Measurements from ENCODE around the gene ADCY2.

ADCY2 gene

DNA sequence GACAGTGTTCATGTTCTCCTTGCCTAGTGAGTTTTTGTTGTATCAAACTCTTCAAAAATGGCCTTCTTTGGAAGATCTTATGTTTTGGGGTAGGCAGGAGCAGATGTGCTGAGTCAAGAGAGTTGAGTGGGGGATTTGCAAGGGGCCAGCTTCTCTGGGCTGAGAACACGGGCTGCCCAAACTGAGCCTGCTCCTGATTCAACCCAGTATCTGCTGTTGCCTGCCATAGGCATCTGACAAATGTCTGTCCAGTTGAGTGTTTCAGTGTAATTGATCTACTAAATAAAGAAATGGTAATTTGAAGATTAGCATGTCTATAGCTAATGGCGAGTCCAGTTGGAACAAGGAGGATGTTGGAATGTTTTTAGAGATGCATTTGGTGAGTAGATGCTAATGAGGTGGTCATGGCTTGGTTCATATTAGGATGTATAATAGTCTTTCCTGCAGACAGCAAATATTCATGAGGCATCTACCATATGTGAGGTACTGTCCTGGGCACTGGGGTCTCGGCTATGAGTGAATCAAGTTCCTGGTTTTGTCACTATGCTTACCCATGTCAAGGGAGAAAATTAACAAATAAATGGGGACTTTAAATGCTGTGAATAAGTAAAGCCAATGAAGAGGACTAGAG lies 119.5 kb downstream of the ADCY2 start:
- DNase-seq (ENCODE audit: low read depth) = no peak

DNA sequence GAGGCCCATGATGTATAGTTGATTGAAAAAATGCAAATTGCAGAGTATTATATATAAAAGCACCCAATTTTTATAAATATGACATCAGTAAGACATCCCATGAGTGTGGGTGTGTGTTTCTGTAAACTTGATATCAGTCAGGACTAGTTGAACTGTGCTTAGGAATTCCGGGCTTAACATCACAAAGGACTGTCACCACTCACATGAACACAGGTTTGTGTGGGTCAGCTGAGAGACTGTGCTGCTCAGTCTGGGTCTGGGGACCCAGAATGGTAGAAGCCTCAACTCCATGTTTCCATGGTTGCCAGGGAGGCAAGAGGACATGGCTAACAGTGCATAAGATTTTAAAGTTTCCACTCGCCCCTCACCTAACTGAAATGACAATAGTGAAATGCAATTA lies 120.3 kb downstream of the ADCY2 start:
- DNase-seq (ENCODE audit: low read depth) = no peak

DNA sequence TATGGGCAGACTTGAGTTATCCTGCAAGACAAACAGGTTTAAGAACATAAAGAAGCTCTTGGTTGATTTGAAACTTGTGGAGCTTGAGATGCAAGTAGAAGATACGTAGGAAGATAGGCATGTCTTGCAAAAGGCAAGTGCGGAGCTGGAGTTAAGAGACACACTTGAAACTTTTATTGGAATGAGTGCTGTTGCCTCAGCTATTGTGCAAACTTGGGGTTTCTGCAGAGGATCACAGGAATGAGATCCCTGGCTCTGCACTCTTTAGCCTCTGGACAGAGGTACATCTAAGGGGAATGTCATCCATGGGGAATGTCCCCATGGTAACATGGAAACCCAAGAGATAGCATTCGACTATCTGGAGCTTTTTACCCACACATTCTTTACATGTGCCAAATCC lies 121.1 kb downstream of the ADCY2 start:
- no peak for DNase-seq (ENCODE audit: low read depth)

DNA sequence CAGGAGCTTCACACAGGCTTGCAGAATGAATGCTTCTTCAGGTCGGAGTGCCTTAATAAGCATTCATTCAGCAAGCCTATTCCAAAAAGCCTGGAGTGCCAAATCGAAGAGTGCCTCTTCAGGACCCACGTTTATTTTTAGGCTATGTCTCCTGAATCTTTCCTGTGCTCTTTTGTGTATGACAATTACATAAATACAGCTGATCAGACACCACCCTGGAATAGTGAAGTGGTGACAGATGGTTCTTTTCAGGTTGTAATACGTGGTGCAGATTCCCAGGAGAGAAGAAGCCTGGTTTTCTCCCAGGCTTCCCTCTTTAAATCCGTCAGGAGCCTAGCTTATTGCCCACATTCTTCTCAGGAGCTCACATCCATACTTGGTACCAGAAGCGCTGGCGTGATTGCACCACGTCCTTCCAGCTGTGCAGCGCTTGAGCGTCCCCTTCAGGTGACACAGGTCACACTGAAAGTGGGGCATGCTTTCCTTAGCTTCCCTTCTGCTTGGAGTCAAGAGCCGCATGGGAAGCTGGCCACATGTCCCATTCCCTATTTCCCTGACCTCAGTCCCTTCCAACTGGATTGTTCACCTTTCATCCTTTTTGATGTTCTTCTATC lies 123.1 kb downstream of the ADCY2 start:
- no peak for DNase-seq (ENCODE audit: low read depth)

DNA sequence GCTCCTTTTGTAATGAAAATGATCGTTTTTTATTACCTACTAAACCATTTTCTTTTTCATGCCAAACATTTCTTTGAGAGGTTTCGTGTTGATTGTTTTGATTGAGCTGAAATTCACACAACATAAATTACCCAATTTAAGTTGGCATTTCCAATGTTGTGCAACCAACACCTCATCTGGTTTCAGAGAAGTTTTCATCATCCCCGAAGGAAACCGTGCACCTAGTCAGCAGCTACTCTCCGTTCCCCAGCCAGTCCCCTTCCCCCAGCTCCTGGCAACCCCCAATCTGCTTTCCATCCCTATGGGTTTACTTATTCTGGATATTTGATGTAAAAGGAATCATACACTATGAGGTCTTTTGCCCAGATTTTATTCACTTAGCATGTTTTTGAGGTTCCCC lies 123.6 kb downstream of the ADCY2 start:
- DNase-seq (ENCODE audit: low read depth) = no peak

DNA sequence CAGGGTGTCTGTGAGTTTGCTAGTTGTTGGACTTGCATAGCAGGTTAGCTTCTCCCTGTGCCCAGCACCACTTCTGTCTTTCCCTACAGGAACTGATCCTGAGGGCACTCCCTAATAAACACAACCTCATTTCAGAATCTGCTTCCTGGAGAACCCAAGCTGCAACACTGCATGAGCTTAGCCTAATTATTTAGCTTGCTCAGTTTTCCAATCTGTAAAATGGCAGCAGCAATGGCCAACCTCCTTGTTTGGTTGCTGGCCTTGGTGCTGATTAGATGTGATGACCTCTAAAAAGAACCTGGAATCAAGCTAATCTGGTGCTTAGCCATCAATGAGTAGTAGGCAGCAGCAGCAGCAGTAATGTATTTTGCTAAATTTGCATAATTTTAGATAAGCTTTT lies 133.9 kb downstream of the ADCY2 start:
- no peak for DNase-seq (ENCODE audit: low read depth)

DNA sequence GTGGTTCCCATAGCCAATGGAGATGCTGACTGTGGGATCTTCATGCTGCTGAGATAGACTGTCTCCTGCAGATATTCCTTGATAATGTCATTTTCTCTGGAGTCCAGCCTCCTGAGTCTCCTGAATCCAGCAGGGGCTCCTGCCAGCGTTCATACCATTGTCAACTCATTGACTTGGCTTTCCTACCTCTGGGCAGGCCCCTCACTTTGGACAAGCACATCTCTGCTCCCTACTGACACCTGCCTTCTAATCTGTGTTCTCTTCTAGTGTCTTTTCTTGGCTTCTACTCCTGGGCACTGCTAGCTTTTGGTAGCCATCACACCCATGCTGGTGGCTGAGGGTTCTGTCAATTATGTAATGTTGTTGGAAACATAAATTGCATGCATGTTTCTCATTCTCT lies 138.0 kb downstream of the ADCY2 start:
- DNase-seq (ENCODE audit: low read depth) = no peak

DNA sequence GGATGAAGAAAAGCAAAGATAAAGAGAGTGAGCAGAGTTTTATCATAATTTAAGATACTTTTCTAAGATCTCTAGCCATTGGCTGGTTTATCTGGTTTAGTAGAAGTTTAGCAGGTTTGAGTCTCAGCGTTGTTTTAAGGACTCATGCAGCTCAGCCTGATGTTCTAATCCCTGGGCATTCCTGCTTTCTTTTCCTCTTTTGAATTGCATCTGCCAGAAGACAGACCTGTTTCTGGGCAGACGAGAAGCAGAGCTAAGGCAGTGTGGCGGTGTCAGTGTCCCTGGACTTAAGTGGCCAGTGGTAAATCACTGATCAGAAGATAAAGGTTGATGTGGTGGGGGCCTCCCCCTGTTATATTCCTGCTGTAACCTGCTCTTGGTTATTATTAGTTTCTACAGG lies 138.6 kb downstream of the ADCY2 start:
- DNase-seq (ENCODE audit: low read depth) = no peak

DNA sequence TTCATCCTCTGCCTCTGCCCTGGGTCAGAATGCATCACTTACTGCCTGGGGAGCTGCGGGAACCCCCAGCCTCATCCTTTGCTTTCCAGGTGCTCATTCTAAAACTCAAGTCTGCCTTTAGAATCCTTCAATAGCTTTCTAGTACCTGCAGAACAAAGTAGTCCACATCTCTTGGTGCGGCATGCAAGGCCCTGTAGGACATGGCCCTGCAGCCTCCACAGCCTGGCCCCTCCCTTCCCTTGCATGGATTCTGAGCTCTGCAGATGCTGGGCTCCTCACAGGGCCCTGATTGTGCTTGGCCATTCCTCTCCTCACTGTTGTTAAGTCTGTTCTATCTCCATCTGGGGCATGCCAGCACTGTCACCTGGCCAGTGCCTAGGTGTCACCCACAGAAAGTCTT lies 141.6 kb downstream of the ADCY2 start:
- DNase-seq (ENCODE audit: low read depth) = no peak

DNA sequence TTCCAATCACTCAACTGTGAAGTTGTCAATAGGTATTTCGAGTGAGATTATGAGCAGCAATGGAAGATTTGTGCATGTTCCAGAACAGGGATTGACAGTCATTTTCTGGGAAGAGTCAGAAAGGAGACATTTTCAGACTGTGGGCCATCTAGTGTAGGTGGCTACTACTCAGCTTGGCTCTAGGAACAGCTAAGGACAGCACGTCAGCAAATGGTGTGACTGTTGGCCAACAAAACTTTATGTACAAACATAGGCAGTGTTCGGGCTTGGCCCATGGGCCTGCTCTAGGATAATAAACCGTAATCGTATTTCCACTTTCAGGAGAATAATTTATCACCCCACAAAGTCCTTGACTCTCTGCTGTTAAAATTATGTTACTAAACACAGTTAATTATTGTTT lies 143.6 kb downstream of the ADCY2 start:
- no peak for DNase-seq (ENCODE audit: low read depth)

DNA sequence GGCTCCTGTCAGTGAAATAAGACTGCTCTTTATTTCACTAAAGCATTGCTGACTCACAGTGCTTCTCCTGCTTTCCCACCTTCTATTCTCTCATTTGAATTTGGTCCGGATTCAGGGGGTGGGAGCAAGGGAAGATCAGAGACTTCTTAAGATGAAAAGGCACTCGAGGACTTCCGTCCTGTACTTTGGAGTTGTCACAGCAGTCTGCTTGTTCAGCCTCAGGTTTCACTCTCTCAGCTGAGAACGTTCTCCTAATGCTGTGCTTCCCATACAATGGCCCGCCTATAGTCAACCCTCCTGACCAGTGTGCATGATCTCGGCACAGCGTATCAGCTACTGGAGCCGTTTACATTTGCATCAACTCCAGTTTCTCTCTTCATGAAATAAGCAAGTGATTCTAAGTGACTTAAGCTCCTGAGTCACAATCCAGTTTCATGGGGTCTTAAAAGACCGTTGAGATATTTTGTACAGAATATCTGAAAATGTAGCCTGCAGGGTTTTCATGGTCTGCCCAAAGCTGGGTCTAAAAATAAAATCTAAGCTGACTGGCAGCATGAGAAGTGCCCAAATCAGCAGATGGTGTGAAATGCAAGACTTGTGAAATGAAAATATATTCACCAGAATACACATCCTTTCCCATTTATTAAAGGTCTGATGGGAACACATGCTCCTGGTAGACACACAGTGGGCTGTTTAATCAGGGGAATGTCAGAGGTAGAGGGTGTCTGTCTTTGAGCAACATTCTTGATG lies 145.0 kb downstream of the ADCY2 start:
- no peak for DNase-seq (ENCODE audit: low read depth)

DNA sequence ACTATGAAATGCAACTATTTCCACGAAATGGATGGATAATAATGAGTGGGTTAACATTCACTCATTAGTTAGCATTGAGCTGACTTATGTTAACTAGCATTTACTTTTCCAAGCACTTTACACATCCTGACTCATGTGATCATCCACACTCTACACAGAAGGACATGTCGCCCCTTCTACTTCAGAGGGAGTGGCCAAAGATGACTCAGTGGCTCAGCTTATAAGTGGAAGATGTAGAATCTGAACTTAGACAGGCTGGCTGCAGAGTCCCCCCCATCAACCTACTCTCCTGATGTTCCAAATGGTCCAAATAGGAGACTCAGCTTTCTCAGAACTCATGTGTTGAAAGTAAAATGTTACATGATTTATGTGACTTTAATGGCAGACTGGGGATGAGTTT lies 146.0 kb downstream of the ADCY2 start:
- DNase-seq (ENCODE audit: low read depth) = no peak

DNA sequence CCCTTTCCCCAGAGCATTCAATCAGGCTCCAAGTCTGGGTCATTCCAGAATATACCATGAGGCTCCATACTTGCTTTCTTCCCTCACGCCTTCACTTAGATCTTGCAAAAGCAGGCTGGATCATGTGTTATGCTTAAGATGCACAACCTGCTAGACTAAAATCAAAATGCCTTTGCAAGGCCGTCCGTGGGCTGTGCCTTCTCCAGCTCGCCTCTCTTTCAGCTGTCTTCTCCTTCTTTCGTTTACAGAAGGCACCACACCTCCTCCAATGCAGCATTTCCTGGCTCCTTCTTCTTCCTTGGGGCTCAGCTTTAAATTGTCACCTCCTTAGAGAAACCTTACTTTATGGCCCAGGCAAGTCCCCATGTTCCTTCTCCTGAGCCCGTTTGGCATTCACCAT lies 150.6 kb downstream of the ADCY2 start:
- DNase-seq (ENCODE audit: low read depth) = no peak

DNA sequence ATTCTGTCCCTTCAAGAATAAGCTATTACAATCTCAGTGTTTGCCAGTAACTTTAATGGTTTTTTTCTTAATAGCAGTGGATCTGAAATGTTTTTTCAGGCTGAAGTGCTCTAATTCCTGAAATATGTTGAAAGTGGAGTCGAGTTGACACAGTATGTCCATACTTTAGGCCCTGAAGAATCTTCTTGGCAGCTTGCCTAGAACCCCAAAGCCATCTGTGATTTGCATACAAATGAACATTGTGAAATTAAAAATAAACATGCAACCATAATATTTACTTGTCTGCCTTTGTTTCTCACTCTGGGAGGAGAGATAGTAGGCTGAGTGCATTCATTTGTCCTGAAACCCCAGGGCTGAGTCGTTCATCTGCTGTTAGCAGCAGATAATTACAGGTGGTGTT lies 152.7 kb downstream of the ADCY2 start:
- no peak for DNase-seq (ENCODE audit: low read depth)

DNA sequence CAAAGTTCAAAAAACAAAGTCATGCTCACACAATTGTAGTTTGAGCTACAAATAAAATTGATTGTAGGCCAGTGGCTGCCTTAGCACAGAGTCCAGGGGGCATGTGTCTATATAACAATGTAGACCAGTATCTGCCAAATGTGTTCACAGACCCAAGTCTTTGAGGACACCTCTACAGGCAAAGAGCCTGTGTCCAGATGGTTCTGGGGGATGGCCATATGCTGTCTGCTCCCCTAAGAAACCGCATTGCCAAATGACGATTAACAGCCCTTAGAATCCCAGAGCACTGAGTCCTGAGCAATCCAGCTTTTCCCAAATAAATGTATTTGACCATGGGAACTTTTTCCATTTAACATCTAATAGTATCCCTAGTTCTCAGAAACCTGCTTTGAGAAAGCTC lies 169.6 kb downstream of the ADCY2 start:
- DNase-seq (ENCODE audit: low read depth) = no peak

DNA sequence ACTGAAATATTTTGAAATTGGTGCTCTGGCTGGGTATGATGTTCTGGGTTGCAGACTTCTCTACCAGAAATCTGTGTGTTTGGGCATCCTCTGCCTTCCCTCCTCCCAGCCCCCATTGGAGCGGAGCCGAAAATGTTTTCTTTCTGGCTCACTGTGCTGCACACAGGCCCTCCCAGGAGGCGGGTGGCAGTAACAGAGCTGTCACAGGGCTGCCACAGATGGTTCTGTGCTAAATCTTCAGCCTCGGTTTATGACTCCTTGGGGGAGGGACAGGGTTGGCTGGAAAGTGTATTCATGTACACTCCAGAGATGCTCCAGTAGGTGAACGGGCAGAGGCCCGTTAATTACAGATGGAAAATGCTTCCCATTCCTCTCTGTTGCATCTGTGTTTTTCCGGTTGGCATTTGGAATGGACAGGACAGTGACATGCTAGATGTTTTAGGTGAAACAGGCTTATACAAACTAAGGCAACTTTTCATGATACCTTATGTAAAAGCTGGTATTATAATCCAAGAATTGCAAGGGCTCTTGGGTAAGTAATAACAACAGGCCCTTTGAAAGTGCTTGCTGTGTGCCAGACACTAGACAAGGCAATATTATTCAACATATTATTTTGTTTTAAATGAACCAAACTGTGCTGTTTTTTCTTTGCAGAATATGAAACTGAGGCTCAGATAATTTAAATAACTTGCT lies 180.2 kb downstream of the ADCY2 start:
- DNase-seq (ENCODE audit: low read depth) = no peak

DNA sequence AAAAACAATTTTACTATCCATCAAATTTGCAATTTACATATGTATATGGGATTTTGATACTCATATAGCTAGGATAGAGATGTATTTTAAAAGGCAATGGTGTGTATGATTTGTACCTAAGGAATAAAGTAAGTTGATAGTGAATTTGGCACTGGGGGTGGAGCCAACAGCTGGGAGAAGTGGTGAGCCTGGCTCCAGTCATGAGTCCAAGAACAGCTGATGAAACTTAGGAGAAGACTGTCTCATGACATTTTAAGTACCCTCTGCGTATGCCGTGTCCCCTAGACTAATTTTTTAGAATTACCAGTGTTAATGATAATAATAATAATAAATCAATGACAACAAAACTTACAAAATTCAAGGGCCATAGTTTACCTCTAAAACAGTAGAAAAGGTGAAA lies 181.4 kb downstream of the ADCY2 start:
- DNase-seq (ENCODE audit: low read depth) = no peak

DNA sequence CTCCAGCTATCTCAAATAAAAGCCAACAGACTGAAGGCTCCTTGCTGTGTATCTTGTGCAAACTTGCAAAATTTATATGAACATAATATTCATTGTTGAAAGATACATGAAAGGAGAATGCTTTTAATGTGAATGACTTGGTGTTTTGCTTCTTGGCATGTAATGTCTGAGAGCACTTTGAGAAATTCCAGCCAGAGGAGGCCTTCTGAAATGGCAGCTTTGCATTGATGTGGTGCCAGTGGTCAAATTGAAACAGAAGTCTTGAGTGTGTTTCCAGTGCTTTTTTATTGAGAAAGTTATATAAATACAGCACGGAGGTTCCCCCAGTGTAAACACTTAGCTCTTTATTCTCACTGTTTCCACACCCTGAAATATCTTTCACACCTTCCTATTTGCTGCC lies 182.1 kb downstream of the ADCY2 start:
- no peak for DNase-seq (ENCODE audit: low read depth)

DNA sequence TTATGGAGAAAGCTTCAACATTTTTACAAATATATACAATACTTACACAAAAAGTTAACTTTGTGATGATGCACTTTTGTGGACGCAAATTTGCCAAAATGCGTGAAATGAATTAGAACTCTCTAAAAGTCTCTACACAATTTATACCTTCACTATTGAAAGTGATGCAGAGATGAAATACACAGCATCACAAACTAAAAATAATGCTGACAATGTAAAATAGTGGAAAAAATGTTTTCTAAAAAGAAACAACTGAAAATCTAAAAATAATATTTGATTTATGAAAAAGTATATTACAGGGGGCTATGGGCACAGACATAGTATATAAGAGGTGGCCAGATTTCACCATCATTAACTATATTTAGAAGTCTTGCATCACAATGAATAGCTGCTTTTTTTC lies 188.8 kb downstream of the ADCY2 start:
- no peak for DNase-seq (ENCODE audit: low read depth)

DNA sequence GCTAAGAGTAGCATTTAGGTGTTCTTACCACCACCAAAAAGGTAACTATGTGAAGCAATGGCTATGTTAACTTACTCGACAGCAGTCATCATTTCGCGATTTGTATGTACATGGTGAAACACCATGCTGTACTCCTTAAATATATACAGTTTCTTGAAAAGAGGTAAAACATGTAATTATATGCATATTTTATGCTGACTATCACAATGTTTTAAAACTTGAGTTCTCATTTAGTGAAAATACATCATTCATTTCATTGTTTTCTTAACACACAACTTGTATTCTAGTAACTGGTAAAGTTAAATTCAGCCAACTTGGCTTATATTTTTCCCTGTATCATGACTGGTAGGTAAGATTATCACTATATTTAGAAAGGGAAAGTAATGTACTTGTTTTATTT lies 189.9 kb downstream of the ADCY2 start:
- DNase-seq (ENCODE audit: low read depth) = no peak

DNA sequence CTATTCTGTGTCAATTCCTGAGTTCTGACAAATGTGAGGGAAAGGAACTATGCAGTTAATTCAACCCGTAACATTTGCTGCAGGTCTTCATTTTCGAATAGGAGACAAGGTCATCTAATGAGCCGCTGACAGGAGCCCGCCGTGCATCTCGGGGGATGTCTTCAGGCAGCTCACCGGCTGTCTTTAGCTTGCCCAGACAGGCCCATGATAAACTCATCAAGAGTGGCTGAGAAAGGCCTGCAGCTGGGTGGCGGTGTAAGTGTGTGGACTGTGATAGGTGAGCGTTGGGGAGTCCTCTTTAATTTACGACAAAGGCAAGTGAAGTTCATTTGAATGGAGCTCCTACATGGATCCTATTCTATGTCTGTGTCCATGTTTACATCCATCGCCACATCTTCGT lies 190.5 kb downstream of the ADCY2 start:
- DNase-seq (ENCODE audit: low read depth) = no peak

DNA sequence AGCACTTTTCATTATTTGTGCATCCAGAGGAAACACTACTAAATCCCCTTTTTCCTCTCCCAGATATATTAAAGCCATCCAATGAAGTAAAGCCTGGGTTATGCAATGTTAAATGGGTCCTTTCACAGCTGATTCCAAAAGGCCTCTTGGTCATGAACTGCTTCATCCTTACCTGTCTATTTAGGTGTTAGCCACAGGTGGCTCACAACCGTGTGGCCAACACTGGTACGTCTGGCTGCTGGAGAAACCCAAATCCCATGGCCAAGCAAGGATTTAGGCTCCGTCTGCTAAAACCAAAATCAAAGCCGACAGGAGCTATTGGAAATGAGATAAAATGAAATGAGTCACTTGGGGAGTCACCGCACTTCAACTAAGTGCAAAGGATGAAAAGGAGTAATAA lies 193.9 kb downstream of the ADCY2 start:
- no peak for DNase-seq (ENCODE audit: low read depth)

DNA sequence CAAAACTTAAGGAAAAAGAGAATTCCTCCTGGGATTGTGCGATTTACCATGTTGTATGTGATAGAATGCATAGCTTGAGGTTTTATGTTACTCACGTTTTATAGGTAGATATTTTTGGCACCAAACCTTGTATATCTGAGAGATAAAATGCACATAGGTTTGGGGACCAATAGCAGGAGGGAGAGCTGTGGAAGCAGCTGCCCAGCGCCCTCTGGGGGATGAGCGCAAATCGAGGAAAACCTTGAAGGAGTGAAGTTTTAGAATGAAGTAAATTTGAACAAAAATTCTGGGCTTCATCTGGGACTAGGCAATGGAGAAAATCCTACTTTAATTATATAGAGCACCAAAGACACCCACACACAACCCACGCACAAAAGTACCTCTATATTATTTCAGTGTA lies 197.0 kb downstream of the ADCY2 start:
- no peak for DNase-seq (ENCODE audit: low read depth)
